ENCODE data around the gene PLPPR2. TPM values are rescaled to one million over a fixed set of nuclear protein-coding genes. Genes with fewer than 3 reads are reported as not detected.

Gene PLPPR2
- total and polyA plus RNA-seq, 8 donors = 19.5 to 36.3 (median 25.4) TPM

GRCh38 chr19:11382898-11383705, 27.9 kb downstream of the PLPPR2 start:
- peak; percentile 63 to 77 for TF ChIP-seq CTCF (IDR thresholded peaks at IDR 0.05)
- no peaks in the 10 kb centered on the region for H3K36me3 ChIP-seq
- H3K4me1 ChIP-seq = peaks cover 19 to 74% of the 10 kb centered on the region in 2 donors
- no peak overlapping the region for H3K27ac ChIP-seq
- H3K9me3 ChIP-seq = no peaks in the 10 kb centered on the region
- H3K4me3 ChIP-seq = peak overlapping the region; percentile 38 to 51
- peak; percentile 32 for ATAC-seq
- peaks cover 0 to 27% of the 10 kb centered on the region in 2 donors for H3K27me3 ChIP-seq
- peak in 2 of 4 donors; percentile 74 to 94 for DNase-seq
- intact Hi-C loops (cut with DNase I) = no loop called here

- Histone ChIP-seq H3K4me3 (peak overlapping the region; percentile 38 to 51), H3K27ac (peak overlapping the region; percentile 44 to 45), H3K4me1 (peaks cover 19 to 68% of the 10 kb centered on the region in 2 donors), H3K36me3 (no peaks in the 10 kb centered on the region), H3K9me3 (no peaks in the 10 kb centered on the region), H3K27me3 (peaks cover 0 to 27% of the 10 kb centered on the region in 2 donors)
- TF ChIP-seq CTCF (IDR thresholded peaks at IDR 0.05) = no peak
- intact Hi-C loops (cut with DNase I) = no loop called here
- no peak for DNase-seq
- ATAC-seq = no peak
Observed at GRCh38 chr19:11383706-11384048, 28.4 kb downstream of the PLPPR2 start.

DNA sequence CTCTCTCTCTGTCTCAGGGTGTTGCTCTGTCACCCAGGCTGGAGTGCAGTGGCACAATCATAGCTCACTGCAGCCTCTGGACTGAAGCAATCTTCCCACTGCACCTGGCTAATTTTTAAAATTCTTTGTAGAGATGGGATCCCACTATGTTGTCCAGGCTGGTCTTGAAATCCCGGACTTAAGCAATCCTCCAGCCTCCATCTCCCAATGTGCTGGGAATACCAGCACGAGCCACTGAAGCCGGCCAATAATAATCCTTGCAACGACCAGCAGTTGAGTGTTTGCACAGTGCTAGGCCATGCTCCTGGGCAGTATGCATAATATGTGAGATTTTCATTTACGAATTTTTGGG, 29.5 kb downstream of the PLPPR2 start:
- ATAC-seq = no peak
- H3K36me3 ChIP-seq = no peaks in the 10 kb centered on the region
- intact Hi-C loops (cut with DNase I) = no loop called here

DNA sequence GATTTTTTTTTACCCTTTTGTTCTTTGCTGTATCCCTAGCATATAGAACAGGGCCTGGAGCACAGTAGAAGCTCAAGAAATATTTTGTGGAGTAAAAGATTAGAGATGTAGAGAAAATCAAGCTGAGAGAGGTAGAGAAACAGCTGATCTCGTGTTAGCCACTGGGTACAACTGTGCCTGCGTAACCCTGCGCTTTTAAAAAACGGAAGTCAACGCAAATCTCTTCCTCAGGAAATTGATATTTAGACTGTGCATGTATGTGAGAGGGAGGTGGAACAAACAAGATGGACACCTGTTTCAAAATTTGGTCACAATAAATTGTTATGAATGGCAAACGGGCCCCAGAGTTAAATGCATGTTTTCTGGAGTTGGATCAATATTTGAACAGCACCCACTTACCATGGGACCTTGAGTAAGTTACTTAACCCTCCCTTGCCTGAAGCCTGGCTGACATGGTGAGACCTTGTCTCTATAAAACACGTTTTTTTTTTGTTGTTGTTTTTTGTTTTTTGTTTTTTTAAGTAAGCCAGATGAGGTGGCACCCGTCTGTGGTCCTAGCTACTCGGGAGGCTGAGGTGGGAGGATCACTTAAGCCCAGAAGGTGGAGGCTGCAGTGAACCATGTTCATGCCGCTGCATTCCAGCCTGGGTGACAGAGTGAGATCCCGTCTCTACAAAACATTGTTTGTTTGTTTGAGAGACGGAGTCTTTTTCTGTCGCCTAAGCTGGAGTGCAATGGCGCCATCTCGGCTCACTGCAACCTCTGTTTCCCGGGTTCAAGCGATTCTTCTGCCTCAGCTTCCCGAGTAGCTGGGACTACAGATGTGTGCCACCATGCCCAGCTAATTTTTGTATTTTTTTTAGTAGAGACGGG, 32.2 kb downstream of the PLPPR2 start:
- Histone ChIP-seq H3K27ac (peak overlapping the region in 1 of 2 donors; percentile 53), H3K9me3 (peaks cover 0 to 10% of the 10 kb centered on the region in 2 donors), H3K36me3 (no peaks in the 10 kb centered on the region), H3K4me1 (peaks cover 13 to 36% of the 10 kb centered on the region in 2 donors), H3K27me3 (peaks cover 0 to 19% of the 10 kb centered on the region in 2 donors), H3K4me3 (no peak overlapping the region)
- no peak for TF ChIP-seq CTCF (IDR thresholded peaks at IDR 0.05)
- DNase-seq (no peak), ATAC-seq (no peak)
- intact Hi-C loops (cut with DNase I) = no loop called here

More for the DNA sequence above, 29.5 kb downstream of the PLPPR2 start:
- H3K27ac ChIP-seq = no peak overlapping the region
- peaks cover 0 to 27% of the 10 kb centered on the region in 2 donors for H3K27me3 ChIP-seq
- no peak overlapping the region for H3K4me3 ChIP-seq
- no peak for DNase-seq
- TF ChIP-seq CTCF (IDR thresholded peaks at IDR 0.05) = no peak
- H3K9me3 ChIP-seq = no peaks in the 10 kb centered on the region
- H3K4me1 ChIP-seq = peaks cover 19 to 57% of the 10 kb centered on the region in 2 donors

- no peaks in the 10 kb centered on the region for H3K27me3 ChIP-seq
- H3K4me1 ChIP-seq = peaks cover 0 to 15% of the 10 kb centered on the region in 2 donors
- no peak overlapping the region for H3K27ac ChIP-seq
- no peak overlapping the region for H3K4me3 ChIP-seq
- TF ChIP-seq CTCF (IDR thresholded peaks at IDR 0.05) = no peak
- ATAC-seq (no peak), DNase-seq (no peak)
- H3K9me3 ChIP-seq = peaks cover 0 to 10% of the 10 kb centered on the region in 2 donors
- no peaks in the 10 kb centered on the region for H3K36me3 ChIP-seq
- intact Hi-C loops (cut with DNase I) = no loop called here
Observed at GRCh38 chr19:11390359-11390758, 35.1 kb downstream of the PLPPR2 start.

Measured in left lung (tissue), 10 donors.